ENCODE data around the gene MYOD1. TPM values are rescaled to one million over a fixed set of nuclear protein-coding genes. Genes with fewer than 3 reads are reported as not detected.

Gene MYOD1
- total RNA-seq (not detected), polyA plus RNA-seq (not detected)
- long read RNA-seq, donor 1: 0 reads
- long read RNA-seq, donor 2: 0 reads
- long read RNA-seq, donor 3: 0 reads

DNA sequence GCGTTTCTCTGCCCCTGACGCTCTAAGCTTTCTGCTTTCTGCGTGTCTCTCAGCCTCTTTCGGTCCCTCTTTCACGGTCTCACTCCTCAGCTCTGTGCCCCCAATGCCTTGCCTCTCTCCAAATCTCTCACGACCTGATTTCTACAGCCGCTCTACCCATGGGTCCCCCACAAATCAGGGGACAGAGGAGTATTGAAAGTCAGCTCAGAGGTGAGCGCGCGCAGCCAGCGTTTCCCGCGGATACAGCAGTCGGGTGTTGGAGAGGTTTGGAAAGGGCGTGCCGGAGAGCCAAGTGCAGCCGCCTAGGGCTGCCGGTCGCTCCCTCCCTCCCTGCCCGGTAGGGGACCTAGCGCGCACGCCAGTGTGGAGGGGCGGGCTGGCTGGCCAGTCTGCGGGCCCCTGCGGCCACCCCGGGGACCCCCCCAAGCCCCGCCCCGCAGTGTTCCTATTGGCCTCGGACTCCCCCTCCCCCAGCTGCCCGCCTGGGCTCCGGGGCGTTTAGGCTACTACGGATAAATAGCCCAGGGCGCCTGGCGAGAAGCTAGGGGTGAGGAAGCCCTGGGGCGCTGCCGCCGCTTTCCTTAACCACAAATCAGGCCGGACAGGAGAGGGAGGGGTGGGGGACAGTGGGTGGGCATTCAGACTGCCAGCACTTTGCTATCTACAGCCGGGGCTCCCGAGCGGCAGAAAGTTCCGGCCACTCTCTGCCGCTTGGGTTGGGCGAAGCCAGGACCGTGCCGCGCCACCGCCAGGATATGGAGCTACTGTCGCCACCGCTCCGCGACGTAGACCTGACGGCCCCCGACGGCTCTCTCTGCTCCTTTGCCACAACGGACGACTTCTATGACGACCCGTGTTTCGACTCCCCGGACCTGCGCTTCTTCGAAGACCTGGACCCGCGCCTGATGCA lies at the start of gene MYOD1:
Gene MYOD1 (plus strand): TSS at position 544 of the 910 bp plus-strand sequence. CDS start 212 bp downstream, at position 756.
- Histone ChIP-seq H3K4me1 (ENCODE audit: insufficient read depth) (no peaks in the 10 kb centered on the region), H3K27me3 (no peaks in the 10 kb centered on the region), H3K4me3 (no peak within 1 kb of the TSS), H3K9me3 (no peaks in the 10 kb centered on the region), H3K27ac (no peak within 1 kb of the TSS), H3K36me3 (no peaks in the 10 kb centered on the region)
- TF ChIP-seq POLR2A (IDR thresholded peaks at IDR 0.05) (no peak), EP300 (IDR thresholded peaks at IDR 0.05) (no peak)
- TF ChIP-seq, protein P1, sequence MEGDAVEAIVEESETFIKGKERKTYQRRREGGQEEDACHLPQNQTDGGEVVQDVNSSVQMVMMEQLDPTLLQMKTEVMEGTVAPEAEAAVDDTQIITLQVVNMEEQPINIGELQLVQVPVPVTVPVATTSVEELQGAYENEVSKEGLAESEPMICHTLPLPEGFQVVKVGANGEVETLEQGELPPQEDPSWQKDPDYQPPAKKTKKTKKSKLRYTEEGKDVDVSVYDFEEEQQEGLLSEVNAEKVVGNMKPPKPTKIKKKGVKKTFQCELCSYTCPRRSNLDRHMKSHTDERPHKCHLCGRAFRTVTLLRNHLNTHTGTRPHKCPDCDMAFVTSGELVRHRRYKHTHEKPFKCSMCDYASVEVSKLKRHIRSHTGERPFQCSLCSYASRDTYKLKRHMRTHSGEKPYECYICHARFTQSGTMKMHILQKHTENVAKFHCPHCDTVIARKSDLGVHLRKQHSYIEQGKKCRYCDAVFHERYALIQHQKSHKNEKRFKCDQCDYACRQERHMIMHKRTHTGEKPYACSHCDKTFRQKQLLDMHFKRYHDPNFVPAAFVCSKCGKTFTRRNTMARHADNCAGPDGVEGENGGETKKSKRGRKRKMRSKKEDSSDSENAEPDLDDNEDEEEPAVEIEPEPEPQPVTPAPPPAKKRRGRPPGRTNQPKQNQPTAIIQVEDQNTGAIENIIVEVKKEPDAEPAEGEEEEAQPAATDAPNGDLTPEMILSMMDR (IDR thresholded peaks at IDR 0.05): no peak
- 2 to 3% (median 2%) methylated on average over 62 to 68 of the region's 68 CpGs for WGBS, 3 donors
- DNase-seq: no peak
- intact Hi-C loops (cut with DNase I): loop anchor here in 1 of 4 donors (5.0 kb wide), 1 partner anchor 48 kb away; no protein-coding TSS in a partner anchor

DNA sequence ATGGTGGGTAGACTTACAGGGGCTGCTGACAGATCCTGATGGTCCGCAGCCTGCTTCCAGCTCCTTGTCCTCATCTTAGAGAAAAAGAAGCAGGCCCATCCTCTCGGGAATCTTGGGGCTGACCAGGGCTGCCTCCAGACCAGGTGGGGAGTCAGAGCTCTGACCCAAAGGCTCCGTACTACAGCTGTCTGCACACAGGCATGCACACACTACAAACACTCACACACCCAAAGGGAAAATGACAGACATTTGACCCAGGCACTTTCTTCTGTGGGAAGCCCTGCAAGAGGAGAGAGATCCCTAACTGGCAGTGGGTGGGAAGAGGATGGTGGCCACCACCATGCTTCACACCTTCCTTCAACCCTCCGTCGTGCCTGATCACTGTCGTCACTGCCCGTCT lies 46.9 kb upstream of the MYOD1 start:
- no peak overlapping the region for H3K27ac ChIP-seq
- 79 to 85% (median 82%) methylated on average over 7 of the region's 7 CpGs for WGBS, 3 donors
- H3K36me3 ChIP-seq: no peaks in the 10 kb centered on the region
- H3K4me1 ChIP-seq (ENCODE audit: insufficient read depth): no peaks in the 10 kb centered on the region
- H3K9me3 ChIP-seq: no peaks in the 10 kb centered on the region
- DNase-seq: no peak
- intact Hi-C loops (cut with DNase I): loop anchor here in 1 of 4 donors (5.0 kb wide), 1 partner anchor 50 kb away; no protein-coding TSS in a partner anchor
- no peaks in the 10 kb centered on the region for H3K27me3 ChIP-seq
- H3K4me3 ChIP-seq: no peak overlapping the region
- TF ChIP-seq POLR2A (IDR thresholded peaks at IDR 0.05) (no peak), EP300 (IDR thresholded peaks at IDR 0.05) (no peak)
- TF ChIP-seq, protein P1 (IDR thresholded peaks at IDR 0.05): no peak

DNA sequence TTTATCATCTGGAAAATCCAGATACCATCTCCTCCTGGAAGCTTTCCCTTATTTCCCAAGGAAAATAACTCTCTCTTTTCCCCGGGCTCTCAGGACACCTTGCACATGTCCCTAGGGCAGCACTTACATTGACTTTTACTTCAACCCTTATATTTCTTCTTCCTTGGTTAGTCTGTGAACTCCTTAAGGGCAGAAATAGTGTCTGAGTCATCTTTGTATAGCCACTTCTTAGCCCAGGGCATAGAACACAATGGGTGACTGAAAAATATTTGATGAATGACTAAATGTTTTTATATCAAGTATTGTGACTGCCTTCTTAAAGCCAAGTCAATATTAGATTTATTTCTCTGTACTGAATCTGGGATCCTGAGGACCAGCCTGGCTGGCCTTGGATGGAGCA lies 45.4 kb upstream of the MYOD1 start:
- TF ChIP-seq POLR2A (IDR thresholded peaks at IDR 0.05) (no peak), EP300 (IDR thresholded peaks at IDR 0.05) (no peak)
- TF ChIP-seq, protein P1 (IDR thresholded peaks at IDR 0.05): no peak
- intact Hi-C loops (cut with DNase I): loop anchor here in 1 of 4 donors (5.0 kb wide), 1 partner anchor 48 kb away; no protein-coding TSS in a partner anchor
- no peaks in the 10 kb centered on the region for H3K9me3 ChIP-seq
- H3K4me3 ChIP-seq: no peak overlapping the region
- no peaks in the 10 kb centered on the region for H3K36me3 ChIP-seq
- no peaks in the 10 kb centered on the region for H3K4me1 ChIP-seq (ENCODE audit: insufficient read depth)
- DNase-seq: no peak
- no peaks in the 10 kb centered on the region for H3K27me3 ChIP-seq
- 68 to 81% (median 70%) methylated on average over 1 of the region's 1 CpG for WGBS, 3 donors
- H3K27ac ChIP-seq: no peak overlapping the region

DNA sequence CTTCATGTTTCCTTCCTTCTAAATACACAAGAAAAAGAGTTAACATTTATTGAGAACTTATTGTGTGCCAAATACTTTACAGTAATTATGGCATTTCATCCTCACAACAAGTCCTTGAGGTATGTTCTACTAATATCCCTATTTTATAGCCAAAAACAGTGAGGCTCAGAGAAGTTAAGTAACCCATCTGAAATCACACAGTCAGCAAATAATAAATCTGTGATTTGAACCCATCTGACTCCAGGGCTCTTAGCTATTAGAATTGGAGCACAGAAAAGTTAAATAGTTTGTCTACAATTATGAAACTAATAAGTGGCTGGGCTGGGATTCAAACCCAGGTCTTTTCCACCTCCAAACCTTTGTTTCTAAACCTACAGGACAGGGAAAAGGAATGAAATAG lies 36.5 kb upstream of the MYOD1 start:
- intact Hi-C loops (cut with DNase I): no loop called here
- no peak for DNase-seq
- no peak overlapping the region for H3K27ac ChIP-seq
- no peak overlapping the region for H3K4me3 ChIP-seq
- TF ChIP-seq POLR2A (IDR thresholded peaks at IDR 0.05) (no peak), EP300 (IDR thresholded peaks at IDR 0.05) (no peak)
- TF ChIP-seq, protein P1 (IDR thresholded peaks at IDR 0.05): no peak
- H3K27me3 ChIP-seq: no peaks in the 10 kb centered on the region
- H3K36me3 ChIP-seq: no peaks in the 10 kb centered on the region
- H3K9me3 ChIP-seq: no peaks in the 10 kb centered on the region
- no peaks in the 10 kb centered on the region for H3K4me1 ChIP-seq (ENCODE audit: insufficient read depth)

Measured in ovary (tissue), 10 donors.